GM21515 (cell line): ENCODE results near the gene C6orf47.

Experiments
- ATAC-seq: cut with Tn5 transposase; IDR thresholded peaks from one replicate; pipeline ENCODE4 v1.9.1; 2021; ENCODE audit not compliant: unreplicated experiment

The C6orf47 gene

DNA sequence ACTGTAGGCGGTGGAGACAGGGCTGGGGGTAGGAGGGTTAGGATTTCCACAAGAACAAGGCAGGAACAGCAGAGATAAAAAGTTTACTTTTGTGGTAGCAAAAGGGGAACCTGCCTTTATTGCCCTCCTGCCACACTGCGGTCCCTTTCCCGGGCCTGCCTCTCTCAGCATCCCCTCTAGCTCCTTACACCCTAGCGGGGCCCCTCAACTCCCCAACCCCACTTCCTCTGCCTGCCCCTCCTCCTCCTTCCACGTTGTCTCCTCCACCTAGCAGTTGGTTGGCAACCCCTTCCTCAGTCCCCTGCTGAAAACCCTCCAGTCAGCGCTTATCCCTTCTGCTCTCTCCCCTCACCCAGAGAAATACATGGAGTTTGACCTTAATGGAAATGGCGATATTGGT lies 44.8 kb downstream of the C6orf47 start:
- ATAC-seq, result no peak

DNA sequence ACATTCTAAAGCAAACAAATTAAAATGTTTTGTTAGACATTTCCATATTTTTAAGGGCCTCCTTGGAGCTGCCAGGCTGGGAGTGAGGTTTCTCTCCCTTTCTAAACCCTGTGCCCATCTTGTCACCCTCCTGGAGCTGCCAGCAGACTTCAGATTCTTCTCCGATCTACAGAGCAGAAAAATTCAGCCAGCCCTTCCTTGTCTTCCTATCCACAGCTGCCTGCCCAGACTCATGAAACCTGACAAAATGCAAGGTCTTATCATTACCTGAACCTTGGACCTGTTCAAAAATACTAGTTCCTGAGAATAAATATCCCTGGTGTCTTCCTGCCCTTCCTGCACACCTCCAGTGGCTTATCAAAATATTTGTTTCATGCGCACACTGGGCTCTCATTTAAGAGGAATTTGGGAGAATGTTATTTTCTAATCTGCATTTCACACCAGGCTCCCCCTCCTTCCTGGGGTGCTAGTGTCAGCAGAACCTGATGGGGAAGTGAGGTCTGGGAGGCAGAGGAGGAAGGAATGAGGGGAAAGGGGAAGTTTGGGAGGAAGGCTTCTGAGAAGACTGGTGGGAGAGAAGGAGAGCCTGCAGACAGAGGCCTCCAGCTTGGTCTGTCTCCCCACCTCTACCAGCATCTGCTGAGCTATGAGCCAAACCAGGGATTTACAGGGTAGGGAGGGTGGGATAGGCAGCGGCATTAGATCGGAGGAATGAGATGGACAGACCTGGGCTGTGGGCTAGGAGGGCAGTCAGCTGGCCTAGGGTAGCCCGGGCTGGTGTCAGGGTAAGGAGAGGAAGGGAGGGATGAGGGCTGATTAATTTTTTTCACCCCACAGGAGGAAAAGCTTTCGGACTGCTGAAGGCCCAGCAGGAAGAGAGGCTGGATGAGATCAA lies 45.6 kb downstream of the C6orf47 start, which contains the start of gene AIF1:
TSS of gene AIF1 (plus strand) at position 551 of the 895 bp plus-strand sequence. CDS start at position 647, 96 bp downstream.
- no peak for ATAC-seq

DNA sequence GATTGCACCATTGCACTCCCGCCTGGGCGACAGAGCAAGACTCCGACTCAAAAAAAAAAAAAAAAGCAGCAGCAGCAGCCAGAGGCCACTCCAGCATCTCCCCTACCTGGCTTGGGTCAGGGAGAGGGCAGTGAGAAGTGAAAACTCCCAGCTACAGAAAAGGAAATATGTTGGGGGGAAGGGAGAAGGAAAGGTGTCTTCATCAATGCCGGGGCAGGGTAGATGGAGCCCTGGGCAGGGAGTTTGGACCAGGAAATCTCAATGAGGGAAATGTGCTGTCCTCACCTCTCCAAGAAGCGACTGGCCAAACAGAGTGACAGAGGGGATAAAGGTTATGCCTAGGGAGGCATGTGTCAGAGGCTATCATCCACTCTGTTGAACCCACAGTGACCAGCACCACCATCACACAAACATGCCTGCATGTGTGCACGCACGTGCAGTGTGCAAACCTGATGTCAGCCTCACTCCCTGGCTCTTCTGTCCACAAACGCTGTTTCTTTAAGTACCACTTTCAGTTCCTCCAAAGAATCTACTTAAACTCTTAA lies 46.4 kb downstream of the C6orf47 start:
- no peak for ATAC-seq

GRCh38 chr6:31610968-31611367 lies 49.6 kb downstream of the C6orf47 start:
- ATAC-seq, result no peak

- no peak for ATAC-seq
Observed at GRCh38 chr6:31609519-31610406, 50.8 kb downstream of the C6orf47 start.
